NAMALWA (cell line): ENCODE results near the gene NPIPA1.
"Not testable (repeated sequence)": the region's sequence is repeated elsewhere in the genome, so short reads cannot be mapped to it uniquely, and the experiment has no call there.

Experiments used
- DNase-seq: peaks from one replicate; pipeline ENCODE4 v3.0.0-alpha.2; 2015; ENCODE audit warnings: low spot score

NPIPA1 gene

GRCh38 chr16:14930246-14930645, 7.0 kb upstream of the NPIPA1 start:
- not testable (repeated sequence) for DNase-seq

DNA sequence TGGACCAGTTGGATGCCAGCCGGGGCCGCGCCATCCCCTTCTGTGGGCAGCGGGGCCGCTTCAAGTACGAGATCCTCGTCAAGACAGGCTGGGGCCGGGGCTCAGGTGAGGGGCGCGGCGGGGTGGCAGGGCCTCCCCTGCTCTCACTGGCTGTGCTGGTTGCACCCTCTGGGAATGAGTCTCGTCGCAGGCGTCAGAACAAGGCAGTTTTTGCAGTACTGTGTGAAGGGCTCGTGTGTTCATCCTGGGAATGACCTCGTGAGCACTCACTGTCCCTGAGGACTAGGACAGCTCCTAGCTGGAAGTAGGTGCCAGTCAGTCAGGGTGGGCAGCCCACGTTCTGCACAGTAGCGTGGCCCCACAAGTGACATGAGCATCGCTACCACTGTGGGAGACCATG, 6.3 kb upstream of the NPIPA1 start:
- DNase-seq: not testable (repeated sequence)

DNA sequence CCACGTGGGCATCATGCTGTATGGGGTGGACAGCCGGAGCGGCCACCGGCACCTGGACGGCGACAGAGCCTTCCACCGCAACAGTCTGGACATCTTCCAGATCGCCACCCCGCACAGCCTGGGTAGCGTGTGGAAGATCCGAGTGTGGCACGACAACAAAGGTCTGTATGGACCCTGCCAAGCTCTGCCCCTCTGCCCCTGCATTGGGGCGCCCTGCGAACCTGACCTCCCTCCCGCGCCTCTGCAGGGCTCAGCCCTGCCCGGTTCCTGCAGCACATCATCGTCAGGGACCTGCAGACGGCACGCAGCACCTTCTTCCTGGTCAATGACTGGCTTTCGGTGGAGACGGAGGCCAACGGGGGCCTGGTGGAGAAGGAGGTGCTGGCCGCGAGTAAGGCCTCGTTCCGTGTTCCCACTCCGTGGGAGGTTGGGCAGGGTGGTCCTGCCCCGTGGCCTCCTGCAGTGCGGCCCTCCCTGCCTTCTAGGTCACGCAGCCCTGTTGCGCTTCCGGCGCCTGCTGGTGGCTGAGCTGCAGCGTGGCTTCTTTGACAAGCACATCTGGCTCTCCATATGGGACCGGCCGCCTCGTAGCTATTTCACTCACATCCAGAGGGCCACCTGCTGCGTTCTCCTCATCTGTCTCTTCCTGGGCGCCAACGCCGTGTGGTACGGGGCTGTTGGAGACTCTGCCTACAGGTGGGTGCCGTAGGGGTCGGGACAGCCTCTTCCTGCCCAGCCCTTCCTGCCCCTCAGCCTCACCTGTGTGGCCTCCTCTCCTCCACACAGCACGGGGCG, 4.5 kb upstream of the NPIPA1 start:
- DNase-seq: not testable (repeated sequence)

DNA sequence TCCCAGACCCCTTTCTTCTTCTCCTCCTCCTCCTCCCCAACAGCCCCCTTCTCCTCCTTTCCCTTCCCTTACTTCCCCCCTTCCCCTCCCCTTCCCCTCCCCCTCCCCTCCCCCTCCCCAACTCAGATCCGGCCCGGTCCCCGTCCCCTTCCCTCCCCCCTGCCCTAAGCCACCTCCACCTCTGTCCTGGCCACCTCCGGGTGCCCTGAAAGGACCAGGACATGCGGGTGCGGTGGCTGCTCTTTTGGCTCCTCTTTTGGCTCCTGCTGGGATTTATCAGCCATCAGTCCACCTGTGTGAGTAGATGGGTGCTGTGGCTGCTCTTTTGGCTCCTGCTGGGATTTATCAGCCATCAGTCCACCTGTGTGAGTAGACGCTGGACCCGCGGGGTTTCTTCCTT, 751 bp downstream of the NPIPA1 start:
- not testable (repeated sequence) for DNase-seq

DNA sequence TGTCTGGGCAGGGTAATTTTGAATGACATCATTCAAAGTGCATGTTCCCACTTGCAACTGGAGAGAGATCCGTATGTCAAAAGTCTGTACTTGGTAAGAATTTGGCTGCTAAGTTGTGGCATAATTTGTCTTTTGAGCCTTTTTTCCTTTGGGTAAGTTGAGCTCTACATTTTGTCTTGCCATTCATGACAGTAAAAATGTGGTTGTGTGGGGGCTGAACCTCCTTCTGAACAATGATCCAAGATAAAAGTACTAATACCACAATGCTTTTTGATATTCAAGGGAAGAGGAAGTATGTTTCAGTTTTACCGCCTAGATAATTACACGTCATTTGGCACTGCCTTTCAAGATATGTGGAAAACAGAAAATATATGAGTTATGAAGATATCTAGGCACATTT, 5.4 kb downstream of the NPIPA1 start:
- DNase-seq: not testable (repeated sequence)

DNA sequence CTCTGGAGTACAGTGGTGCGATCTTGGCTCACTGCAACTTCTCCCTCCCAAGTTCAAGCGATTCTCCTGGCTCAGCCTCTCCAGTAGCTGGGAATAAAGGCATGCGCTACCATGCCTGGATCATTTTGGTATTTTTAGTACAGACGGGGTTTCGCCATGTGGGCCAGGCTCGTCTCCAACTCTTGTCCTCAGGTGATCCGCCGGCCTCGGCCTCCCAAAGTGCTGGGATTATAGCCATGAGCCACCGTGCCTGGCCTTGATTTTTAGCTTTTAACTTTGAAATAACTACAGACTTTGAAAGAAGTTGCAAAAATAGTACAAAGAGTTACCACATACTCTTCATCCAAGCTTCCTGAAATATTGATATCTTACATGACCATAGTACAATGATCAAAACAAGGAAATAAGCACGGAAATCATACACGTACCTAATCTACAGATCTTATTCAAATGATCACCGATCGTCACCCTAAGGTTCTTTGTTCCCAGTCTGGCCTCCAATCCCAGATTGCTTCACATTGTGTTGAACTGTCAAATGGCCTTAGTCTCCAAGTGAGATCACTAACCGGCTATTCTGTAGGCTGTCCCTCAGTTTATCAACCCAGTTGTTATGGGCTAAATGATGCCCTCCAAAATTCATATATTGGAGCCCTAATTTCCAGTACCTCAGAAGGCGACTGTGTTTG, 18.4 kb downstream of the NPIPA1 start:
- no peak for DNase-seq

GRCh38 chr16:14957576-14958322, 20.5 kb downstream of the NPIPA1 start:
- DNase-seq: no peak

DNA sequence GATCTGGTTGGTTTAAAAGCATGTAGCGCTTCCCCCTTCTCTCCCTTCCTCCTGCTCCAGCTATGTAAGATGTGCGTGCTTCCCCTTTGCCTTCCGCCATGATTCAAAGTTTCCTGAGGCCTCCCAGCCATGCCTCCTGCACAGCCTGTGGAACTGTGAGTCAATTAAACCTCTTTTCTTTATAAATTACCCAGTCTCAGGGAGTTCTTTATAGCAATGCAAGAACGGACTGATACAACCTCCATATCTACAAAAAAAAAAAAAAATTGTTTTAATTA, 21.0 kb downstream of the NPIPA1 start:
- no peak for DNase-seq

- no peak for DNase-seq
Observed at GRCh38 chr16:14958970-14959369, 21.7 kb downstream of the NPIPA1 start.

DNA sequence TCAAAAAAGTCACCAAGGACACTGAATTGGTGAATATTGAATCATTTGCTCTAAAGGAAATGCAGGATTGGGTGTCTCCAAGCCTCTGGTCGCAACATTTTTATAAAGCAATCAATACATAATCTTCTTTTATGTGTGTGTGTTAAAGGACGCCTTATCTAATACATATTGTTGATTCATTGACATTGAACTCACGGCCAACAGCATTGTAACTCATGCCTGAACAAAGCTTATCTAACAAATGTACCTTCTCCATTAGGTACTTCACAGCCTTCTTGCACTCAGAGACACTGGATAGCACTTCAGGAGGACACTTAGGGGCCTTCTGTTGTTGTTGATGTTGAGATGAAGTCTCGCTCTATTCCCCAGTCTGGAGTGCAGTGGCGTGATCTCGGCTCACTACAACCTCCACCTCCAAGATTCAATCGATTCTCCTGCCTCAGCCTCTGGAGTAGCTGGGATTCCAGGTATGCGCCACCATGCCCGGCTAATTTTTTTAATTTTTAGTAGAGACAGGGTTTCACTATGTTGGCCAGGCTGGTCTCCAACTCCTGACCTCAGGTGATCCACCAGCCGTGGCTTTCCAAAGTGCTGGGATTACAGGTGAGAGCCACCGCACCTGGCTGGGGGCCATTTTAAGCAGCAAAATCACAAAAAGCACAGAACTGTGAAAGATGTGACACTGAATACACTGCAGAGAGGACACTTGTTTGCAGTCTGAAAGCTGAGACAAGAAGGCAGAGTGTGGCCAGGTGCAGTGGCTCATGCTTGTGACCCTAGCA, 24.4 kb downstream of the NPIPA1 start:
- DNase-seq: no peak

DNA sequence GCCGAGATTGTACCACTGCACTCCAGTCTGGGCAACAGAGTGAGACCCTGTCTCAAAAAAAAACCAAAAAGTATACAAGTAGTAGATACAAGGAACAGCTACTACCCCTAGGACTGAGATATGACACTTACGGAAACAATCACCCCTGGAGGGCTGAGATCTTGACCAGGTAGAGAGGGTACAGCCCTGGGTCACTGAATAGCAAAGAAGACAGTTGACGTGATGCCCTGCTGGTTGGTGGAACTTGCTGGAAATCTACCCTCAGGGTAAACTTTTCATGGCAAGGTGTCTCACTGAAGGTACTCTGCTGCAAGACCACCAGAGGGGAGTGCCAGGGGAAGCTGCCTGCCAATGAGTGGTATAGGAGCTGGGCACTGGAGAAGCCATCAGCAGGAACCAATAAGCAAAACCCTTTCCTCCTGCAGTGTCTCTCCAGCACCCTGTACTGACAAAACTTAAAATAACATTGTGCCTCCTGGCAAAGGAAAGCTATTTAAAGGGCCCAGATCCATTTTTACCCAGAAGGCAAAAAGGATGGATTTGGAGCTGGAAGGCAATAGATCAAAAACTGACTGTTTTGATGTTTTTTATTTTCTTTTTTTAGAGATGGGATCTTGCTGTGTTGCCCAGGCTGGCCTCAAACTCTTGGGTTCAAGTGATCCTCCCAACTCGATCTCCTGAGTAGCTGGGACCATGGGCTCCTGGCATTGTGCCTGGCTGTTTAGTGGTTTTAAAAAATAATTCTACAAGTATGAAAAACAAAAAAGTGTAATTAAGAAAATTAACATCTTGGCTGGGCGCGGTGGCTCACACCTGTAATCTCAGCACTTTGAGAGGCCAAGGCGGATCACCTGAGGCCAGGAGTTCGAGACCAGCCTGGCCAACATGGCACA, 26.3 kb downstream of the NPIPA1 start:
- DNase-seq: no peak

- no peak for DNase-seq
Observed at GRCh38 chr16:14965328-14965727, 28.1 kb downstream of the NPIPA1 start.

DNA sequence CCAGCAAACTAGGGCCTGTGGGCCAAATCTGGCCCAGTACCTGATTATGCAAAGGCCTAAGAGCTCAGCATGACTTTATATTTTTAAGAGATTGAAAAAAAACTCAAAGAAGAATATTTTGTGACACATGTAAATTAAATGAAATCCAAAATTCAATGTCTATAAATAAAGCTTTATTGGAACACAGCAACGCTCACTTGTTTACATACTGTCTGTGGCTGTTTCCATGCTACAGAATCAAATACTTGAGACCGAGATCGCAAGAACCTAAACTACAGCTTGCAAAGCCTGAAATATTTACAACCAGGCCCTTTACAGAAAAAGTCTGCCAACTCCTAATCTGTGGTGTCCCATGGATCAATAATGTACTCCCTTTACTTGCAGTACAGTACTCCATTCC, 32.6 kb downstream of the NPIPA1 start:
- not testable (repeated sequence) for DNase-seq

DNA sequence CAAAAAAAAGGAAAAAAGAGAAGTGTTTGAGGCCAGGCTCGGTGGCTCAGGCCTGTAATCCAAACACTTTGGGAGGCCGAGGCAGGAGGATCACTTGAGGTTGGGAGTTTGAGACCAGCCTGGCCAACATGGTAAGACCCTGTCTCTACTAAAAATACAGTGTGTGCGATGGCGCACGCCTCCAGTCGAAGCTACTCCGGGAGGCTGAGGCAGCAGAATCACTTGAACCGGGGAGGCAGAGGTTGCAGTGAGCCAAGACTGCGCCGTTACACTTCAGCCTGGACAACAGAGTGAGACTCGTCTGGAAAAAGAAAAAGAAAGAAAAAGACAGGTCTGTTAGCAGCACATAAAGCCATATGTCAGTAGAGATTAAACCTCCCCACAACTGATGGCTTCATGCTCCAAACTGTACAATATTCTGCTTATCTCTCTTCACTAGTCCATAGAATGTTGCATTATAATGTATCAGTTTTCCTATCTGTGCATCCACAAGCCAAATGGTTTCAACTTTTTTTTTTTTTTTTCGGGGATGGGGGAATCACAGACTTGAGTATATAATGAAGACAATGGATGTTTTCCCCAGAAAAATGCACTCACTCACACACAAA, 34.5 kb downstream of the NPIPA1 start:
- DNase-seq: not testable (repeated sequence)

- not testable (repeated sequence) for DNase-seq
Observed at GRCh38 chr16:14973785-14974322, 36.6 kb downstream of the NPIPA1 start.

DNA sequence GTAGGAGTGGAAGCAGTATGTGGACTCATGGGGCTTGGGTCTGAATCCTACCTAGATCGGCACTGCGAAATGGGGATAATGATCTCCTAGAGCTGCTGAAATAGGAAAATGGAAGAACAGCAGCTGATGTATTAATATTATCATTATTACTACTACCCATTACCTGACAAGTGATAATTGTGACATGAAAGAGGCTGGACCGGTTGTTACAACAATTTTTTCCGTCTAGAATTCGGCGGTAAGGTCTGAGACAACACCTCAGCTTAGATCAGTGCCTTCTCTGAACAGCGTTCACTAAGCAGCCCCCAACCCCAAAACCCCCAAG, 37.0 kb downstream of the NPIPA1 start:
- DNase-seq: peak; percentile 79

- peak; percentile 95 for DNase-seq
Observed at GRCh38 chr16:14974656-14975417, 37.6 kb downstream of the NPIPA1 start, which contains the start of gene PDXDC1. Gene PDXDC1, plus strand, starts transcription at chr16:14975026. Its CDS starts 174 bp downstream, at chr16:14975200.

DNA sequence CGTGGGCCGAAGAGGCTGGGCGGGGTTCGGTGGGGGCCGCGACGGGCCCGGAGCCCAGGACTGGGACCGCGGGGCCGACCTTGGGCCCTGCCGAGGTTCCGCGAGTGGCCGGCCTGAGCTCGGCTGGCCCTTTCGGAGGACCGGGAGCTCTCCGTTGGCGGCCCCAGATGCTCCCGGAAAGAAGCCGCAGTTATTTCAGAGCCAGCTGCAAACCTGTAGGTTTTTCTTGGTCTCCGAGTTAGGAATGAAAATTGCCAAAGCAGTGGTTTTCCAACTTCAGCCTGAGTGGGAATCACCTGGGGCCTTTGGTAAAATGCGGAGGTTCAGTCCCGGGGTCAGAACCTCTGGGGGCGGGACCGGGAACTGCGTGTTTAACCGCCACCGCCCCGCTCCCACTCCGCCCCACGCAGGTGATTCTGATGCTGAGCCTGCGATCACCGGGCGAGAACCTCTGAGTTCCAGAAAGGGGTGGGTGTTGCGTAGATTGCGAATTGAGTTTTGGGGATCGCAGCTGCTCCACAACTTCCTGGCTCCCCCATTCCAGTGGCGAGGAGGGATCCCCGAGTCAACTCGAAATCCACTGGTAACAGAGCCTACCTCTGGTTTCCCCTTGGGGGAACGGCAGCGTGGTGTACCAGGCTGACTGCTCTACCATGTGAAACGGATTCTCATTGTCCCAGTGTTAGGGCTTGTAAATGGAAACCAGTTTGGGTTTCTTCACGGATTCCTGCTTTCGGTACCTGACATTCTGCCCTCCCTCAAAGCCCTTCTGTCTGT, 38.4 kb downstream of the NPIPA1 start:
- DNase-seq: peak; percentile 42
